HEK293T (cell line): ENCODE results near the gene GTF3A.

ENCODE experiments used
- CTCF ChIA-PET: fragments of 350-600 bp; formaldehyde crosslinking; extraction: SDS; loops from one replicate; lab custom pipeline; 2021; ENCODE audit warnings: antibody characterized with exemption, inconsistent platforms; lab: Yijun Ruan, JAX
- POLR2A ChIA-PET: fragments of 350-600 bp; formaldehyde crosslinking; extraction: SDS; loops from one replicate; lab custom pipeline; 2020; ENCODE audit warnings: antibody characterized with exemption, inconsistent platforms; lab: Yijun Ruan, JAX
- DNase-seq: peaks from one replicate; pipeline ENCODE4 v3.0.0; 2012; ENCODE audit warnings: mixed read lengths; ENCODE audit errors: extremely low spot score
- ARNT ChIP-seq: fragments of 450-650 bp; IDR thresholded peaks from 2 replicates; pipeline ENCODE4 v1.6.1; 2017; ENCODE audit warnings: mild to moderate bottlenecking
- BHLHE40 ChIP-seq: fragments of 450-650 bp; IDR thresholded peaks from 2 replicates; pipeline ENCODE4 v1.6.1; 2016; ENCODE audit warnings: mild to moderate bottlenecking, moderate library complexity, borderline replicate concordance
- CTBP1 ChIP-seq: fragments of 450-650 bp; IDR thresholded peaks from 2 replicates; pipeline ENCODE4 v1.6.1; 2016; ENCODE audit warnings: borderline replicate concordance
- ELF4 ChIP-seq: fragments of 450-650 bp; IDR thresholded peaks from 2 replicates; pipeline ENCODE4 v1.6.1; 2017; ENCODE audit warnings: antibody characterized with exemption
- FOXA1 ChIP-seq: fragments of 450-650 bp; IDR thresholded peaks from 2 replicates; pipeline ENCODE4 v1.6.1; 2016; ENCODE audit warnings: mild to moderate bottlenecking
- FOXK2 ChIP-seq: fragments of 450-650 bp; IDR thresholded peaks from 2 replicates; pipeline ENCODE4 v1.6.1; 2016; ENCODE audit warnings: mild to moderate bottlenecking
- FOXM1 ChIP-seq: fragments of 450-650 bp; IDR thresholded peaks from 2 replicates; pipeline ENCODE4 v1.6.1; 2017; ENCODE audit warnings: mild to moderate bottlenecking, borderline replicate concordance
- HDGF ChIP-seq: fragments of 450-650 bp; IDR thresholded peaks from 2 replicates; pipeline ENCODE4 v1.6.1; 2017; ENCODE audit warnings: antibody characterized with exemption, borderline replicate concordance
- L3MBTL2 ChIP-seq: fragments of 450-650 bp; conservative IDR thresholded peaks from 2 replicates; pipeline ENCODE4 v1.6.1; 2016; ENCODE audit warnings: mild to moderate bottlenecking
- LEF1 ChIP-seq: fragments of 450-650 bp; IDR thresholded peaks from 2 replicates; pipeline ENCODE4 v1.6.1; 2017; ENCODE audit warnings: mild to moderate bottlenecking, borderline replicate concordance
- NFRKB ChIP-seq: fragments of 450-650 bp; IDR thresholded peaks from 2 replicates; pipeline ENCODE4 v1.6.1; 2016; ENCODE audit warnings: mild to moderate bottlenecking, moderate library complexity
- SP1 ChIP-seq: fragments of 450-650 bp; IDR thresholded peaks from 2 replicates; pipeline ENCODE4 v1.6.1; 2017
- SUZ12 ChIP-seq: fragments of 450-650 bp; IDR thresholded peaks from 2 replicates; pipeline ENCODE4 v1.6.1; 2016; ENCODE audit warnings: mild to moderate bottlenecking
- TARDBP ChIP-seq: fragments of 450-650 bp; IDR thresholded peaks from 2 replicates; pipeline ENCODE4 v1.6.1; 2016
- ZNF384 ChIP-seq: fragments of 450-650 bp; IDR thresholded peaks from 2 replicates; pipeline ENCODE4 v1.6.1; 2016
- TF ChIP-seq, protein P1 (sequence below): fragments of 450-650 bp; IDR thresholded peaks from 2 replicates; pipeline ENCODE4 v1.6.1; 2016

Gene GTF3A

DNA sequence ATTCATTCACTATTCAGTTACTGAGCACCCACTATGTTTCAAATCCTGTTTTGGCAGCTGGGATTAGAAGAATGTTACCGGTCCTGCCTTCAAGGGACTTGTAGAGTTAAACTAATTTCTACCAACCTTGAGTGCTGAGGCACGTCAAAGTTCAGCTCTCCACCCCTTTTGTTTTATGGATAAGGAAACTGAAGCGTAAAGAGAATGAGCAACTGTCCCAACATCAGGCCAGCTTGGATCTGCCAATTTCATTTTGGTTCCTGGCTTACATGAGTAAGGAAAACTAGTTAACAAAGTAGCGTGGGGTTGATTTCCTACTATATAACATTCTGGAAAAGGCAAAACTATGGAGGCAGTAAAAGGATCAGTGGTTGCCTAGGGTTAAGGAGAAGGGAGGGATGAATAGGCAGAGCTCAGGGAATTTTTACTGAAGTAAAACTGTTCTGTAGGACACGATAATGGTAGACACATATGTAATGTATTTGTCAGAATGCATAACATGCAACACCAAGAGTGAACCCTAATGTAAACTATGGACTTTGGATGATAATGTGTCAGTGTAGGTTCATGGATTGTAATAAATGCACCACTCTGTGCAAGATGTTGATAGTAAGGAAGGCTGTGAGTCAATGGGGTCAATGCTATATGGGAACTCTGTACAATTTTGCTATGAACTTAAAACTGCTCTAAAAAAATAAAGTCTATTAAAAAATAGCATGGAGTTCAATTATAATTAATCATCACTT lies 45.8 kb downstream of the GTF3A start:
- ChIA-PET CTCF (no interaction called here), POLR2A (no interaction called here)
- TF ChIP-seq ELF4 (no peak), BHLHE40 (no peak), L3MBTL2 (no peak), FOXK2 (no peak), SP1 (no peak), TARDBP (no peak), SUZ12 (no peak), FOXM1 (no peak), ARNT (no peak), NFRKB (no peak), HDGF (no peak)
- no peak for DNase-seq

DNA sequence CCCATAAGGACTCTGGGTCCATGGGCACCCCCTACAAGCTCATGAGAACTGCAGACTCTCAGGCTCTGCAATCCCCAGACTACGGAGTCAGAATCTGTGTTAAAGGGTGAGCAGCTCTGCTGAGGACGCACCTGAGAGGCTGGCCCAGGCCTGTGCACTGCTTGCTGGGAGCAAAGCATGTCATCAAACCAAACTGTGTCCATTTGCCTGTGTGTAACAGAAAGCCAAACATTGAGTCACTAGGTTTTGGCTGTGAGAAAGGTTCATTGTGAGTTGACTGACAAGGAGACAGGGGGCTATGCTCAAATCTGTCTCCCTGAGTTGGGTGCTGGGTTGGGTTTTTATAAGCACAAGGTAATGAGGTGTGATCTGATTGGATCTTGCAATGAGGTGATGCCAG lies 48.0 kb downstream of the GTF3A start:
- no peak for TF ChIP-seq ELF4
- TF ChIP-seq SP1 = no peak
- no peak for TF ChIP-seq SUZ12
- TF ChIP-seq, protein P1, sequence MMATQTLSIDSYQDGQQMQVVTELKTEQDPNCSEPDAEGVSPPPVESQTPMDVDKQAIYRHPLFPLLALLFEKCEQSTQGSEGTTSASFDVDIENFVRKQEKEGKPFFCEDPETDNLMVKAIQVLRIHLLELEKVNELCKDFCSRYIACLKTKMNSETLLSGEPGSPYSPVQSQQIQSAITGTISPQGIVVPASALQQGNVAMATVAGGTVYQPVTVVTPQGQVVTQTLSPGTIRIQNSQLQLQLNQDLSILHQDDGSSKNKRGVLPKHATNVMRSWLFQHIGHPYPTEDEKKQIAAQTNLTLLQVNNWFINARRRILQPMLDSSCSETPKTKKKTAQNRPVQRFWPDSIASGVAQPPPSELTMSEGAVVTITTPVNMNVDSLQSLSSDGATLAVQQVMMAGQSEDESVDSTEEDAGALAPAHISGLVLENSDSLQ = no peak
- TF ChIP-seq NFRKB = no peak
- TF ChIP-seq FOXK2 = no peak
- no peak for TF ChIP-seq ZNF384
- TF ChIP-seq BHLHE40 = no peak
- no peak for TF ChIP-seq FOXM1
- CTCF ChIA-PET = no interaction called here
- POLR2A ChIA-PET = no interaction called here
- no peak for DNase-seq

DNA sequence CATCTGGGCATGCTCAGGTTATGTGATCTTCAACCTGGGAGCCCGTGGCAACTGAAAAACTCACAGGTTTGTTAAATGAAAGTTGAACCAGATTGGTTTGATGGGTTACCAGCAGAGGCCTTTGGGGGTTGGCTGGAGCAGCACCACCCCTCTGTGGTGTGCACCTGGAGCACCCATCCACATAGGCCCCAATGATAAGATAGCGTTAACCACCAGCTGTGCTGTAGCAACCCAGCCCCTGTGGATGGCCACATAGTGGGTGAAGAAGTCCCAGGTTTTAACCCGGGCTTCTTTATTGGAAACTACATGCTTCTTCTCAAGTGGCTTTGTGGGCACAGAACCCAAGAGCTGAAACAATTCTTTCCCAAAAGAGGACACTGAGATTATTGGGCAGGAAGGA lies 48.5 kb downstream of the GTF3A start:
- CTCF ChIA-PET = no interaction called here
- TF ChIP-seq BHLHE40 (no peak), ELF4 (no peak), HDGF (no peak), CTBP1 (no peak), L3MBTL2 (no peak), FOXA1 (no peak), TARDBP (no peak), SP1 (no peak), ZNF384 (no peak), FOXM1 (no peak), NFRKB (no peak), ARNT (no peak), SUZ12 (no peak), LEF1 (no peak)
- TF ChIP-seq, protein P1 = no peak
- POLR2A ChIA-PET = no interaction called here
- no peak for DNase-seq

DNA sequence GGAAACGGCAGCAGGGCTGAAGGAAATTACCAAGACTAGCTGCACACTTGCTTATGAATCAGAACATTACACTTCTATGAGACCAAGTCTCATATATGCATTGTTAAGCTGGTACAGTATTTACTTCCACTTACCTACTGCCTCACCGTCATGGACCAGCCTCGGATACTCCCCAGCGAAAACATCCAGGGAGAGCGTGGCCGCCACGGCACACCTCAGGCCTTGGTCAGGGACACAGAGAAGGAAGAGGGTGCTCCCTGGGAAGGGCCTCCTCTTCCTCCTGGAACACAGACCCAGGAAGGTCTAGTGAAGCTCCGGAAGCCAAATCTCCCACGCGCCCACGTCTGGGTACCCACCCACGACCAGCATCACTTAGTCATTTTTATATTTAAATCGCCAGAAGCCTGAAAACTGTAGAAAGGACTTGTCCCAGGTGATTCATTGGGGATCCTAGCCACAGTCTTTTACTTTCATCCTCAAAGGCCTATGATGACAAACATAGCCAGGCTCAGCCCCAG lies 50.4 kb downstream of the GTF3A start:
- POLR2A ChIA-PET = no interaction called here
- TF ChIP-seq L3MBTL2 = no peak
- no peak for TF ChIP-seq FOXM1
- no peak for TF ChIP-seq CTBP1
- CTCF ChIA-PET = interaction anchor here (1.2 kb wide), 1 partner anchor 352 kb away, joined by 3 read pairs; no protein-coding TSS in a partner anchor
- DNase-seq = no peak

DNA sequence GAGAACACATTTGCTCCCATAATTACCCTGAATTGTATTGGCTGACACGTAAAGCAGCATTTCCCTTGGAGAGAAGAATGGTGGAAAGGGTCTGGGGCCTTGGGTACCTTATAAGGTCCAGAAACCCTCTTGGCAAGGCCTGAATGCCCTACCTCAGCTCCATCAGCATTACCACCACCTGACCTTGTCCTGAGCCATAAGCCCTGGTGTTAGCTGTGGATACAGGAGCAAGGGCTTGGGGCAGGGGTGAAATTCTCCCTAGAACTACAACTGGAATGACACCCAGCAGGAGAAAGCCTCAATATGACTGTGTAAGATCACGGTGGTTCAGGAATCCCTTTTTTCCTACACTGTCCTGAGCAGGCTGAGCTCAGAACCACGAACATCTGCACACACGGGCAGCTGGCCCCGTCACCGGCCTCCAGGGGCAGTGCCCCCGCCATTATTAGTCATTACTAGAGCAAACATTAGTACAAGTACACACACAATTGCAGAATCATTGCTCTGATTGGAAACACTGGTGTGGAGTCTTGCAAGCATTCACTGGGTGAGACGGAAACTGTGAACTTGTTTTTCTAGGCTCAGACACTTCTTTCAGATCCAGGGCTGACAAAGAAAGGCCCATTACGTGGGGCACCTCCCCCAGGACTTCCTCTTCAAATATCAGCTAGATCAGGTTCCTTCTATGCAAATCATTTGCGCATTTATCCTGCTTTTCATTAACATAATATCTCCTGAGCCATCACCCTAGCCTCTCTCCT lies 52.7 kb downstream of the GTF3A start:
- TF ChIP-seq TARDBP = no peak
- no peak for TF ChIP-seq CTBP1
- no peak for TF ChIP-seq BHLHE40
- TF ChIP-seq ZNF384 = no peak
- no peak for TF ChIP-seq SP1
- TF ChIP-seq ARNT = no peak
- TF ChIP-seq NFRKB = no peak
- TF ChIP-seq SUZ12 = no peak
- no peak for TF ChIP-seq FOXA1
- no peak for TF ChIP-seq HDGF
- no peak for TF ChIP-seq L3MBTL2
- no peak for TF ChIP-seq FOXK2
- TF ChIP-seq, protein P1 = no peak
- no peak for TF ChIP-seq ELF4
- no peak for TF ChIP-seq LEF1
- TF ChIP-seq FOXM1 = no peak
- ChIA-PET CTCF (no interaction called here), POLR2A (no interaction called here)
- no peak for DNase-seq

DNA sequence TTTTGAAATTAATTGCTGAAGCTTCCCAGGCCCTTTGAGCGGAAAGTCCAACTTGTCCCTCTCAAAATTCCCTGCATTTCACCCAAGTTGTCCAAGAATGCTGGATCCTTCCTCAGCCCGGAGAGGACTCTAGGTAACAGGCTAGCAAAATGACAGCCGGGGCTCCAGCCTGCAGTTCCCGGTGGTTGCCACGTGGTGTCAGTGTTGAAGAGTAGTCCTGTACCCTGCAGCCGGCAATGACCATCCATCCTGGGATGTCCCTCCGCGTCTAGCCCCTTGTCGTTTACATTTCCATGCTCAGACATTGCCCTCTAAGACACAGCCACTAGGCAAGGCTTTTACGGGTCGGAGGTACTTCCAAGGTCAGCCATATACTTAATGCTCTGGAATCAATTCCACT lies 57.3 kb downstream of the GTF3A start:
- peak; percentile 72 for DNase-seq
- CTCF ChIA-PET = no interaction called here
- TF ChIP-seq ARNT (no peak), SP1 (no peak), TARDBP (no peak), NFRKB (no peak), L3MBTL2 (no peak), BHLHE40 (no peak), ELF4 (no peak), CTBP1 (no peak), HDGF (no peak), SUZ12 (no peak)
- TF ChIP-seq, protein P1 = no peak
- POLR2A ChIA-PET = no interaction called here
